A673 (cell line): ENCODE data around the gene TRIM29. TPM values are rescaled to one million over a fixed set of nuclear protein-coding genes. Genes with fewer than 3 reads are reported as not detected.

ENCODE experiments used
- BruUV-seq: library from RNA; stranded (reverse); fragments of 400-500 nt; replicated peaks from 2 replicates; lab custom pipeline; 2021; lab: Mats Ljungman, UMichigan
- CTCF ChIA-PET: fragments of 300-600 bp; sonication (Branson Sonifier 250); formaldehyde crosslinking; loops from one replicate; lab custom pipeline; 2022; ENCODE audit warnings: antibody characterized with exemption; lab: Charles Lee
- POLR2A ChIA-PET: fragments of 300-600 bp; sonication (Branson Sonifier 250); formaldehyde crosslinking; loops from one replicate; lab custom pipeline; 2022; ENCODE audit warnings: antibody characterized with exemption; ENCODE audit not compliant: low non-redundant PET; lab: Charles Lee
- DNase-seq: peaks from one replicate; pipeline ENCODE4 v3.0.0-alpha.2; 2015; ENCODE audit warnings: low spot score
- H3K27ac ChIP-seq: fragments of 200-600 bp; sonication (generic); 2 replicates; pipeline ENCODE4 v1.5.1; 2016; ENCODE audit warnings: mixed run types, low read depth, mild to moderate bottlenecking, mixed read lengths, antibody characterized with exemption, low read length; ENCODE audit not compliant: poor library complexity, severe bottlenecking
- H3K27me3 ChIP-seq: fragments of 200-600 bp; sonication (generic); replicated peaks from 2 replicates; pipeline ENCODE4 v1.6.1; 2017; ENCODE audit warnings: mixed run types, low read depth, mild to moderate bottlenecking, mixed read lengths, antibody characterized with exemption, low read length; ENCODE audit not compliant: insufficient read depth, poor library complexity
- H3K36me3 ChIP-seq: fragments of 200-600 bp; sonication (generic); 2 replicates; pipeline ENCODE4 v1.6.1; 2016; ENCODE audit warnings: mixed run types, mild to moderate bottlenecking, mixed read lengths, antibody characterized with exemption, low read length; ENCODE audit not compliant: insufficient read depth, poor library complexity, severe bottlenecking
- H3K4me1 ChIP-seq: fragments of 200-600 bp; sonication (generic); 2 replicates; pipeline ENCODE4 v1.6.1; 2017; ENCODE audit warnings: mixed run types, mild to moderate bottlenecking, mixed read lengths, antibody characterized with exemption, low read length; ENCODE audit not compliant: insufficient read depth, poor library complexity, severe bottlenecking
- H3K4me3 ChIP-seq: fragments of 200-600 bp; sonication (generic); 2 replicates; pipeline ENCODE4 v1.5.1; 2016; ENCODE audit warnings: low read depth, mixed run types, mild to moderate bottlenecking, mixed read lengths, low read length; ENCODE audit not compliant: poor library complexity, severe bottlenecking
- H3K9me3 ChIP-seq: fragments of 200-600 bp; sonication (generic); 2 replicates; pipeline ENCODE4 v1.6.1; 2016; ENCODE audit warnings: mixed run types, low read depth, mild to moderate bottlenecking, mixed read lengths, antibody characterized with exemption, low read length; ENCODE audit not compliant: poor library complexity, severe bottlenecking
- CTCF ChIP-seq: fragments of 300-800, 200-600 bp; sonication (generic); conservative IDR thresholded peaks from 2 replicates; pipeline ENCODE4 v1.5.1; 2017; ENCODE audit warnings: low read depth, mild to moderate bottlenecking, antibody characterized with exemption, low read length, moderate library complexity, mixed read lengths
- EZH2 ChIP-seq: fragments of 200-600 bp; sonication (generic); IDR thresholded peaks from 2 replicates; pipeline ENCODE4 v1.6.1; 2017; ENCODE audit warnings: borderline replicate concordance, low read depth, mild to moderate bottlenecking, mixed read lengths, antibody characterized with exemption, low read length; ENCODE audit not compliant: poor library complexity, severe bottlenecking
- intact Hi-C: fragments of 100-400 bp; cut with micrococcal nuclease; formaldehyde crosslinking; loops from one replicate; pipeline ENCODE4 v1.10.0; 2022; ENCODE audit not compliant: unreplicated experiment
- total RNA-seq: library from RNA; stranded (reverse); gene quantifications from 2 replicates; pipeline ENCODE4 v1.2.3, GENCODE V29; 2021

The TRIM29 gene
- total RNA-seq, 1 experiment from 2014 or later, result not detected

GRCh38 chr11:120112174-120112796 lies 25.6 kb downstream of the TRIM29 start:
- intact Hi-C loops, result no loop called here
- no peak for DNase-seq
- Histone ChIP-seq H3K9me3 (no peaks in the 10 kb centered on the region), H3K27ac (no peak overlapping the region), H3K36me3 (no peaks in the 10 kb centered on the region), H3K4me1 (no peaks in the 10 kb centered on the region), H3K27me3 (peaks cover 5% of the 10 kb centered on the region), H3K4me3 (no peak overlapping the region)
- TF ChIP-seq EZH2 (no peak), CTCF (no peak; the same call in 1 of the 2 replicates)
- BruUV-seq, result no TSS peak
- CTCF ChIA-PET, result no interaction called here
- POLR2A ChIA-PET, result no interaction called here

DNA sequence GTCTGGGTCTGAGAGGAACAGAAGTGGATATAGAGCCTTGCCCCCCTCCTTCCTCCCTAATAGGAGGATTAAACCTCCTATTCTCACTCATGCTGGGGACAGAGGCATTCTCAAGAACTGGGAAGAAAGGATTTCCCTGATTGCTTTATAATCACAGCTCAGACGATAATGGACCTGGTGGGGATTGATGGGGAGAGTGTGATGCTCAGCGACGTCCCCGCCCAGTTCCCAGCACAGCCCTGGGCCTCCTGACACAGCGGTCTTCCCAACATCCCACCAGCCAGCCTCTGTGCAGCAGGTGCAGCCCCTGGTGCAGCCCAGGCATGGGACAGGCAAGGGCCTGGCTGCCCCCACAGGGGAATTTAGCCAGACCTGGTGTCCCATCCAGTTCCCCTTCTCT lies 28.4 kb downstream of the TRIM29 start:
- Histone ChIP-seq H3K4me1 (no peaks in the 10 kb centered on the region), H3K36me3 (no peaks in the 10 kb centered on the region), H3K9me3 (no peaks in the 10 kb centered on the region), H3K27me3 (peaks cover 7% of the 10 kb centered on the region), H3K4me3 (no peak overlapping the region), H3K27ac (no peak overlapping the region)
- BruUV-seq, result no TSS peak
- CTCF ChIA-PET, result no interaction called here
- TF ChIP-seq EZH2, result no peak
- TF ChIP-seq CTCF, result no peak
- DNase-seq, result no peak
- POLR2A ChIA-PET, result no interaction called here
- intact Hi-C loops, result loop anchor here (2.0 to 10.0 kb wide), 4 partner anchors 97 to 755 kb away; partner anchors contain the start of gene NECTIN1

GRCh38 chr11:120108785-120109168 lies 29.1 kb downstream of the TRIM29 start:
- H3K4me1 ChIP-seq, result no peaks in the 10 kb centered on the region
- no peaks in the 10 kb centered on the region for H3K36me3 ChIP-seq
- no peak overlapping the region for H3K27ac ChIP-seq
- intact Hi-C loops, result loop anchor here (1.0 to 10.0 kb wide), 5 partner anchors 96 to 754 kb away; partner anchors contain the start of gene NECTIN1
- TF ChIP-seq CTCF (no peak), EZH2 (no peak)
- no peaks in the 10 kb centered on the region for H3K9me3 ChIP-seq
- no TSS peak for BruUV-seq
- CTCF ChIA-PET, result interaction anchor here (0.6 to 0.8 kb wide), 2 partner anchors 155 to 388 kb away, joined by 4 to 5 read pairs; no protein-coding TSS in a partner anchor
- H3K27me3 ChIP-seq, result peaks cover 6% of the 10 kb centered on the region
- no peak overlapping the region for H3K4me3 ChIP-seq
- POLR2A ChIA-PET, result no interaction called here
- no peak for DNase-seq
